H4 (cell line): ENCODE measurements around the gene SLC1A4. TPM values are rescaled to one million over a fixed set of nuclear protein-coding genes. Genes with fewer than 3 reads are reported as not detected.
"Not testable (repeated sequence)": the region's sequence is repeated elsewhere in the genome, so short reads cannot be mapped to it uniquely, and the experiment has no call there.

ENCODE experiments used
- DNase-seq: peaks from one replicate; pipeline ENCODE4 v3.0.0-alpha.2; 2015; ENCODE audit warnings: low spot score
- total RNA-seq: library from RNA; depleted of rRNA; stranded (reverse); fragments of >200 nt; shearing (Covaris generic); gene quantifications from 2 replicates; pipeline ENCODE4 v1.2.3, GENCODE V29; 2014; rRNA removed

Gene SLC1A4
- total RNA-seq, result 27.0 and 30.1 TPM in 2 replicates

- peak; percentile 80 for DNase-seq
Measured at GRCh38 chr2:64989126-64989981, at the start of gene SLC1A4. Gene SLC1A4 (plus strand): TSS chr2:64989399. CDS start chr2:64989644, 245 bp downstream.

DNA sequence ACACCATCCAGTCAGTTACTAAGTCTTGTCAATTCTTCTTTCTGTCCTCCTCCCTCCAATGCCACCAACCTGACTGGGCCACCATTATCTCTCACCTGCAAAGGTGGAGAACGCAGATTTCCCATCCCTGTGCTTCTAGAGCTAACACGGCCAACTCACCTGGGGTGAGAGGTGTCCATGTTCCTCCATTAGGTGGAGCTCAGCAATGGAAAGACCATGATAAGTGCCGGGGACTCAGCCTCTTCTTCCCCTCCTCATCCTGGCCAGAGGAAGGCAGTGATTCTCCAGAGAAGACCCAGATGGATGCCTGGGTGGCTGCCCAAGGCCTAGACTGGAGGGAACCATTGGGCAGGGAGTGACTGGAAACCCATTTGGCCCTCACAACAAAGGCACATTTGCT lies 48.1 kb upstream of the SLC1A4 start:
- no peak for DNase-seq

- no peak for DNase-seq
Measured at GRCh38 chr2:64941801-64942200, 47.4 kb upstream of the SLC1A4 start.

- DNase-seq, result no peak
Measured at GRCh38 chr2:64942693-64943092, 46.5 kb upstream of the SLC1A4 start.

DNA sequence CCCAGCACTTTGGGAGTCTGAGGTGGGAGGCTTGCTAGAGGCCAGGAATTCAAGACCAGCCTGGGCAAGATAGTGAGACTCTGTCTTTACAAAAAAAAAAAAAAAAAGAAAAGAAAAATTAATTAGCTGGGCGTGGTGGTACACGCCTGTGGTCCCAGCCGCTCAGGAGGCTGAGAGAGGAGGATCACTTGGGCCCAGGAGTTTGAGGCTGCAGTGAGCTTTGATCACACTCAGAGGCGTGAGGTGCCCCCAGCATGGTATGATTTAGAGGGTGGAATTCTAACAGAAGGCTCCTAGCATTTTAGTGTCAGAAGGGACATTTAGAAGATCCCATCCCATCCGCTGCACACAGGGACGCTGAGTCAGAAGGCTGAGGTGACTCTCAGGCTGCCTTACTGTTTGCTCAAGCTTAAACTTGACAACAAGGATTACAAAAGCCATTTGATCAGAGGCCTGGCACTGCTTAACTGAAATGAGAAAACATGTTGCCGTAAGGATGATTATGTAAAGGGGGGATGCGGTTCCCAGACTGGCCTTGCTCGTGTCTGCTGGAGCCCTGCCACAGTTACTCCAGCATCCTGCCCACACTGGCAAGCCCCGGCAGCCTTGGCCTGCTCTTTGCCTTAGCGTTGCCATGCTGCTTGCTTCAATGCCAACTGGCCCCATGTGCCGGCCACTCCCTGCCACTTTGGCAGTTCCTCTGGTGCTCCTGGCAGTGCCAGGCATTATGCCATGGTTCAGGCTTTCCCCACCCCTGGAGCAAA lies 45.6 kb upstream of the SLC1A4 start:
- DNase-seq, result peak; percentile 87

- DNase-seq, result no peak
Measured at GRCh38 chr2:64944484-64944883, 44.7 kb upstream of the SLC1A4 start.

DNA sequence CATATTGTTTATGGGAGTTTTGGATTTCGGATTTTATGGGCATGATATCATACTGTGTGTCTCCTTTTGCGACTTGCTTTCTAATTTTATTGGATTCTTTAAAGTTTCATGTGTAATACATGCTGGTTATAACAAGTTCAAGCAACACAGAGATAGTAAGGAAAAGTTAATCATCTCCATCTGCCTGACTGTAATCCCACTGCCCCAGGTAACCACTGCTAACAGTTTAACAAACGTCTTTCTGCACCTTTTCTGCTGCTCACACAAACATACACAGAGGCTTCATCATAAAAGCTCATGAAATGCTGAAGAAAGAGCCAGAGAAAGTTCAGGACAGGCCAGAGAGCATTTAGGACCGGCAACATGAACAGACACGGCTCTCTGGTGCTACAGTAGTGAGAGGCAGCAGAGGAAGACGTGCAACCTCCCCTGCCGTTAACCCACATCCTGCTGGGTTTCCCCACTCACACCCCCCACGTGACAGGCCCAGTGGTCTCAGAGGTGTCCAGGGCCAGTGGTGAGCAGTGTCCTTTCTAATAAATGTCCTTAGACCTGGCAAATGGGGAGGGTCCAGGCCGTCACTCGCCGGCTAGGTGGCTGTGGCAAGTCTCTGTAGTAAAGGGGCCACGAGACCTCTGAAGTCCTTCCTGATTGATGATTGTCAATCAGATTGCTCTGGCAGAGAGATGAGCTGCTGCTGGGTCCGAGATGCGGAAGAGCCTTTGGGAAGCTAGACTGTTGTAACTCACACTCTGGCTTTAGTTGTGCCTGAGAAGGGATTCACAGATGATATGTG lies 43.0 kb upstream of the SLC1A4 start:
- no peak for DNase-seq

GRCh38 chr2:64946769-64947247 lies 42.4 kb upstream of the SLC1A4 start:
- DNase-seq, result no peak

DNA sequence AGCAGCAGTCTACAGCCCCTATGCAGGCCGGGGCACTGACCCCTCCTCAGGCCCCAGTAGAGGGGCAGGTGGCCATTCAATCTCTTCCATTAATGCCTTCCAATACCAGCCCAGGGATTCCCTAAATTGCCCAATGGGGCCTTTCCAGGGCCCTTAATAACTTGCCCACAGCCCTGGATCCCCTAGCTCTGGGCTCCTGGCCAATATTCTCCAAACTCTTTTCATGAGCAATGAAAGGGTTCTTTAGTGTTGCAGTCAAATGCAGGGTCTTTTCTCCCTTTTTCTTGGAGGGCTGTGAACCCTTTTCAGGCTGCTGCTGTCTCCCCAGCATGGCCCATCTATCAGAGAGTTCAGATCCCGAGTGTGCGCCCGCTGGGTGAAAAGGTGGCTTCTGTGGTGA lies 41.3 kb upstream of the SLC1A4 start:
- no peak for DNase-seq

DNA sequence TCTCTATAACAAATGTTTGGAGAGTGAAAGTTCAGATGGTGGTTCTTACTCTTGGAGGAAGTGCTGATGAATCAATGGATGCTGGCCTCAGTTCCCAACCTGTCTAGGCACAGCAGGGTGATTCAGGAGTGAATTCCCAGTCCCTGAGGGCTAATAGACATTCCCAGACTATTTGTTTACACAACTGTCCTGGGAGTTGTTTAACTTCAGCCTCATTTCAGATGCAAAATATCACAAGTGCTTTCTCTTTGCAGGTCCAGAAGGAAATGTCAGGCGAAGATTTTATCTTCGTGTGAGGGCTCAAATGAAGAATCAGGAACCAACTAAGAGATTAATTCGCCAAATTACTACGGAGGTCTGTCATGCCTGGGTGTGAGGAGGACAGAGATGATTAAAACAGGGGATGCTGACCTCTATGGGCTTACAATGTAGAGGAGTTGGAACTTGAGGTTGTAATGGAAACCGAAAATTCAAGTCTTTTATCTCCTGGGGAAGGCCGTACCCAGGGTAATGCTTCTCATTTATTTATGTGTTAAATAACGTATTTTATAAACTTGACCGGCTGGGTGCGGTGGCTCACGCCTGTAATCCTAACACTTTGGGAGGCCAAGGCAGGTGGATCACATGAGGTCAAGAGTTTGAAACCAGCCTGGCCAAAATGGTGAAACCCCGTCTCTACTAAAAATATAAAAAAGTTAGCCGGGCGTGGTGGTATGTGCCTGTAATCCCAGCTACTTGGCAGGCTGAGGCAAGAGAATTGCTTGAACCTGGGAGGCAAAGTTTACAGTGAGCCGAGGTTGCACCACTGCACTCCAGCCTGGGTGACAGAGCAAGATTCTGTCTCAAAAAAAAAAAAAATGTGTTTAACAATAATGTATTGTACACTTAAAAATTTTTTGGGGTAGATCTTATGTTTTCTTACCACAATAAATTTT lies 38.7 kb upstream of the SLC1A4 start:
- peak; percentile 40 for DNase-seq

GRCh38 chr2:64951306-64951953 lies 37.8 kb upstream of the SLC1A4 start:
- no peak for DNase-seq

- no peak for DNase-seq
Measured at GRCh38 chr2:64952096-64952495, 37.1 kb upstream of the SLC1A4 start.

- DNase-seq, result peak; percentile 96
Measured at GRCh38 chr2:64952511-64953482, 36.4 kb upstream of the SLC1A4 start.

- DNase-seq, result no peak
Measured at GRCh38 chr2:64955467-64955866, 33.7 kb upstream of the SLC1A4 start.

- DNase-seq, result no peak
Measured at GRCh38 chr2:64957109-64957903, 31.9 kb upstream of the SLC1A4 start.

DNA sequence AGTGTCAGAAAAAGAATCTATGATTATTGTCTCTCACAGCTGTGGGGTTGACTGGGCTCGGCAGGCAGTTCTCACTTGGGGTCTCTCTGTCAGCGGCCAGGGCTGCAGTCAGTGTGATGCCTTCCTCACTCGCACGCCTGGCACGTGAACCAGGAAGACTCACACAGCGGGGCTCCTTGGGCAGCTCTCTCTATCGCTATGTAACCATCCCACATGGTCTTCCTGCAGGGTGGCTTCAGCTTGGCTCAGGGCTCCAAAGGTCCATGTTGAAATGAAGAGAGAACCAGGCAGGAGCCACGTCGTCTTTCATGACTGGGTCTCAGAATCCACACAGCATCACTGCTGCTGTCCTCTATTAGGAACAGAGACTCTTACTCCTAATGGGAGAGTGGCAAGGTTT lies 30.6 kb upstream of the SLC1A4 start:
- no peak for DNase-seq

DNA sequence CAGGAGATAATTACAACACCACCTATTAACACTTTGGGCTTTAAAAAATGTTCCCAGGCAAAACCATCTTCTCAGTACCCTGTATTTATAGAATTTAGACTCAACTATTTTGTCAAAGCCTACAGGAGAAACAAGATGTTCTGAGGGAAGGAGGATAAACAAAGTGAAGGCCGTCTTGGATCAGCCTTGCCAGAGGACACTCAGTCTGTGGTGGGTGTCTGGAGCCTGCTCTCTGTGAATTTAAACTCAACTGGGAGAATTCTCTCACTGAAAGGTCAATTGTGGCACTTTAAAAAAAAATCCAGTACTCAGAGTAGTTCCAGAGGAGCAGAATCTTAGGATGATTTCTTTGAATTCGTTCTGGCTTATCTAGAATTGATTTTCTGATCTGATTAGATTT lies 28.4 kb upstream of the SLC1A4 start:
- no peak for DNase-seq

DNA sequence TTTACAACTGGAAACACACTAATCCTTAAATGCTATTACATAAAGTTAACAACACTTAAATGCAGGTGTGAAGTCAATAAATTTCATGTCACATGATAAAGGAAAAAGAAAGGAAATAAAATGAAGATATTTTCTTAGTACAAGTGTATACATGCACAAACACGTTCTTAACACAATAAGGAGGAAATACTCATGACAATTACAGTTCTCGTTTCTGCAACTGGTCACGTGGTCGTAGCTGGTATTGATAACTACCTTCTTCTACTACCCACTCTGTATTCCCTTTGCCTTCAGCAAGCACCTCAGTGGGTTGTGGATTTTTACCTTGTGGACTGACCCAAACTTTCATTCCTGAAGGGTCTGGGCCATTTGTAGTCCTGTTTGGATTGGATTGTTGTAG lies 26.1 kb upstream of the SLC1A4 start:
- not testable (repeated sequence) for DNase-seq
